ENCODE data around the gene YTHDF2.
"Not testable (repeated sequence)": the region's sequence is repeated elsewhere in the genome, so short reads cannot be mapped to it uniquely, and the experiment has no call there.

GRCh38 chr1:28771921-28772320 lies 35.2 kb downstream of the YTHDF2 start:
- TF ChIP-seq, protein P1, sequence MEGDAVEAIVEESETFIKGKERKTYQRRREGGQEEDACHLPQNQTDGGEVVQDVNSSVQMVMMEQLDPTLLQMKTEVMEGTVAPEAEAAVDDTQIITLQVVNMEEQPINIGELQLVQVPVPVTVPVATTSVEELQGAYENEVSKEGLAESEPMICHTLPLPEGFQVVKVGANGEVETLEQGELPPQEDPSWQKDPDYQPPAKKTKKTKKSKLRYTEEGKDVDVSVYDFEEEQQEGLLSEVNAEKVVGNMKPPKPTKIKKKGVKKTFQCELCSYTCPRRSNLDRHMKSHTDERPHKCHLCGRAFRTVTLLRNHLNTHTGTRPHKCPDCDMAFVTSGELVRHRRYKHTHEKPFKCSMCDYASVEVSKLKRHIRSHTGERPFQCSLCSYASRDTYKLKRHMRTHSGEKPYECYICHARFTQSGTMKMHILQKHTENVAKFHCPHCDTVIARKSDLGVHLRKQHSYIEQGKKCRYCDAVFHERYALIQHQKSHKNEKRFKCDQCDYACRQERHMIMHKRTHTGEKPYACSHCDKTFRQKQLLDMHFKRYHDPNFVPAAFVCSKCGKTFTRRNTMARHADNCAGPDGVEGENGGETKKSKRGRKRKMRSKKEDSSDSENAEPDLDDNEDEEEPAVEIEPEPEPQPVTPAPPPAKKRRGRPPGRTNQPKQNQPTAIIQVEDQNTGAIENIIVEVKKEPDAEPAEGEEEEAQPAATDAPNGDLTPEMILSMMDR (IDR thresholded peaks at IDR 0.05) = not testable (repeated sequence)
- not testable (repeated sequence) for TF ChIP-seq YY1 (IDR thresholded peaks at IDR 0.05; ENCODE audit: low read depth); FOSL2 (IDR thresholded peaks at IDR 0.05; ENCODE audit: borderline replicate concordance, low read depth); POLR2AphosphoS5 (IDR thresholded peaks at IDR 0.05; ENCODE audit: low read depth, low read length); EP300 (IDR thresholded peaks at IDR 0.05; ENCODE audit: borderline replicate concordance in 1 of 2, low read depth in 1 of 2, low read length in 1 of 2); NRF1 (IDR thresholded peaks at IDR 0.05; ENCODE audit: low read depth, low read length)

Data from SK-N-SH (cell line).